A673 (cell line): ENCODE data around the gene SEC23A. TPM values are rescaled to one million over a fixed set of nuclear protein-coding genes. Genes with fewer than 3 reads are reported as not detected.
"Not testable (repeated sequence)": the region's sequence is repeated elsewhere in the genome, so short reads cannot be mapped to it uniquely, and the experiment has no call there.

ENCODE experiments used
- BruUV-seq: library from RNA; stranded (reverse); fragments of 400-500 nt; replicated peaks from 2 replicates; lab custom pipeline; 2021; lab: Mats Ljungman, UMichigan
- CTCF ChIA-PET: fragments of 300-600 bp; sonication (Branson Sonifier 250); formaldehyde crosslinking; loops from one replicate; lab custom pipeline; 2022; ENCODE audit warnings: antibody characterized with exemption; lab: Charles Lee
- POLR2A ChIA-PET: fragments of 300-600 bp; sonication (Branson Sonifier 250); formaldehyde crosslinking; loops from one replicate; lab custom pipeline; 2022; ENCODE audit warnings: antibody characterized with exemption; ENCODE audit not compliant: low non-redundant PET; lab: Charles Lee
- DNase-seq: peaks from one replicate; pipeline ENCODE4 v3.0.0-alpha.2; 2015; ENCODE audit warnings: low spot score
- H3K27ac ChIP-seq: fragments of 200-600 bp; sonication (generic); 2 replicates; pipeline ENCODE4 v1.5.1; 2016; ENCODE audit warnings: mixed run types, low read depth, mild to moderate bottlenecking, mixed read lengths, antibody characterized with exemption, low read length; ENCODE audit not compliant: poor library complexity, severe bottlenecking
- H3K27me3 ChIP-seq: fragments of 200-600 bp; sonication (generic); replicated peaks from 2 replicates; pipeline ENCODE4 v1.6.1; 2017; ENCODE audit warnings: mixed run types, low read depth, mild to moderate bottlenecking, mixed read lengths, antibody characterized with exemption, low read length; ENCODE audit not compliant: insufficient read depth, poor library complexity
- H3K36me3 ChIP-seq: fragments of 200-600 bp; sonication (generic); 2 replicates; pipeline ENCODE4 v1.6.1; 2016; ENCODE audit warnings: mixed run types, mild to moderate bottlenecking, mixed read lengths, antibody characterized with exemption, low read length; ENCODE audit not compliant: insufficient read depth, poor library complexity, severe bottlenecking
- H3K4me1 ChIP-seq: fragments of 200-600 bp; sonication (generic); 2 replicates; pipeline ENCODE4 v1.6.1; 2017; ENCODE audit warnings: mixed run types, mild to moderate bottlenecking, mixed read lengths, antibody characterized with exemption, low read length; ENCODE audit not compliant: insufficient read depth, poor library complexity, severe bottlenecking
- H3K4me3 ChIP-seq: fragments of 200-600 bp; sonication (generic); 2 replicates; pipeline ENCODE4 v1.5.1; 2016; ENCODE audit warnings: low read depth, mixed run types, mild to moderate bottlenecking, mixed read lengths, low read length; ENCODE audit not compliant: poor library complexity, severe bottlenecking
- H3K9me3 ChIP-seq: fragments of 200-600 bp; sonication (generic); 2 replicates; pipeline ENCODE4 v1.6.1; 2016; ENCODE audit warnings: mixed run types, low read depth, mild to moderate bottlenecking, mixed read lengths, antibody characterized with exemption, low read length; ENCODE audit not compliant: poor library complexity, severe bottlenecking
- CTCF ChIP-seq: fragments of 300-800, 200-600 bp; sonication (generic); conservative IDR thresholded peaks from 2 replicates; pipeline ENCODE4 v1.5.1; 2017; ENCODE audit warnings: low read depth, mild to moderate bottlenecking, antibody characterized with exemption, low read length, moderate library complexity, mixed read lengths
- EZH2 ChIP-seq: fragments of 200-600 bp; sonication (generic); IDR thresholded peaks from 2 replicates; pipeline ENCODE4 v1.6.1; 2017; ENCODE audit warnings: borderline replicate concordance, low read depth, mild to moderate bottlenecking, mixed read lengths, antibody characterized with exemption, low read length; ENCODE audit not compliant: poor library complexity, severe bottlenecking
- intact Hi-C: fragments of 100-400 bp; cut with micrococcal nuclease; formaldehyde crosslinking; loops from one replicate; pipeline ENCODE4 v1.10.0; 2022; ENCODE audit not compliant: unreplicated experiment
- total RNA-seq: library from RNA; stranded (reverse); gene quantifications from 2 replicates; pipeline ENCODE4 v1.2.3, GENCODE V29; 2021

SEC23A gene
- total RNA-seq, 1 experiment from 2014 or later = 61.9 TPM

DNA sequence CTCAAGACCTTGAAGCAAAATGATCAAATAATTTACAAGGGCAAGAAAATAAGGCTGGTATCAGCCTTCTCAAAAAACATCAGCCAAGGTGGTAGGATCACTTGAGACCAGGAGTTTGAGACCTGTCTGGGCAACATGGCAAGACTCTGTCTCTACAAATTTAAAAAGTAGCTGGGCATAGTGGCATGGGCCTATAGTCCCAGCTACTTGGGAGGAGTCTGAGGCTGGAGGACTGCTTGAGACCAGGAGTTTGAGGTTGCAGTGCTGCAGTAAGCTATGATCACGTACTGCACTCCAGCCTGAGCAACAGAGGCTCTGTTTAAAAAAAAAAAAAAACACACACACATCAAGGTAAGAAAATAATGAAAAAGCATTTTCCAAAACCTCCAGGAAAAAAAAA is 22.1 kb downstream of the SEC23A start:
- Histone ChIP-seq H3K9me3 (no peaks in the 10 kb centered on the region), H3K27ac (no peak overlapping the region), H3K4me3 (no peak overlapping the region), H3K27me3 (no peaks in the 10 kb centered on the region), H3K36me3 (peaks cover 20% of the 10 kb centered on the region), H3K4me1 (no peaks in the 10 kb centered on the region)
- ChIA-PET POLR2A (no interaction called here), CTCF (no interaction called here)
- BruUV-seq = no TSS peak
- TF ChIP-seq EZH2 (no peak), CTCF (no peak)
- intact Hi-C loops = no loop called here
- DNase-seq = no peak

- CTCF ChIA-PET = no interaction called here
- no TSS peak for BruUV-seq
- TF ChIP-seq EZH2 (no peak), CTCF (no peak)
- POLR2A ChIA-PET = no interaction called here
- no peak for DNase-seq
- intact Hi-C loops = no loop called here
- Histone ChIP-seq H3K4me1 (no peaks in the 10 kb centered on the region), H3K9me3 (no peaks in the 10 kb centered on the region), H3K27me3 (no peaks in the 10 kb centered on the region), H3K36me3 (peaks cover 12% of the 10 kb centered on the region), H3K4me3 (no peak overlapping the region), H3K27ac (no peak overlapping the region)
Measured at GRCh38 chr14:39071096-39071495, 31.9 kb downstream of the SEC23A start.

DNA sequence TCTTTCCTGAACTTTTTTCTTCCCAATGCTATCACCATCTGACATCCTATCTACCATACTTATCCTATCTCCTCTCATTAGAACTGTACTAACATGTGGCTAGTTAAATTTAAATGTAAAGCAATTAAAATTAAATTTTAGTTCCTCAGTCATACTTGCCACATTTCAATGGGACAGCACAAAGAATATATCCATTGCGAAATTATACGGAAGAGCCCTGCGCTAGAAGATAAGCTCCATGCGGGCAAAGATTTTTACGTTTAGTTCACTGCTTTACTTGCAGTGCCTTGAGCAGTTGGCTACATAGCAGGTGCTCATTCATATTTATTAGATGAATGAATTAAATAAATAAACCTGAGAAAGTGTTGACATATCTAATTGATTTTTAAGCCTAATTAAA is 33.1 kb downstream of the SEC23A start:
- CTCF ChIA-PET = no interaction called here
- Histone ChIP-seq H3K36me3 (peaks cover 13% of the 10 kb centered on the region), H3K27ac (no peak overlapping the region), H3K9me3 (no peaks in the 10 kb centered on the region), H3K4me3 (no peak overlapping the region), H3K27me3 (no peaks in the 10 kb centered on the region), H3K4me1 (no peaks in the 10 kb centered on the region)
- BruUV-seq = no TSS peak
- POLR2A ChIA-PET = no interaction called here
- no peak for TF ChIP-seq CTCF
- TF ChIP-seq EZH2 = no peak
- DNase-seq = no peak
- intact Hi-C loops = no loop called here

- DNase-seq, CTCF ChIA-PET, H3K27me3 ChIP-seq, H3K4me3 ChIP-seq, H3K4me1 ChIP-seq, BruUV-seq, POLR2A ChIA-PET, H3K27ac ChIP-seq, intact Hi-C loops, H3K9me3 ChIP-seq: not testable (repeated sequence)
- H3K36me3 ChIP-seq = peaks cover 18% of the 10 kb centered on the region
Measured at GRCh38 chr14:39069169-39069805, 33.7 kb downstream of the SEC23A start.
